Epidermal melanocyte (primary cell): ENCODE results near the gene XKR7.
"Not testable (repeated sequence)": the region's sequence is repeated elsewhere in the genome, so short reads cannot be mapped to it uniquely, and the experiment has no call there.

ENCODE experiments used
- DNase-seq: peaks from one replicate; pipeline ENCODE4 v3.0.0; 2011; ENCODE audit warnings: low spot score; ENCODE audit not compliant: insufficient read length

The XKR7 gene

DNA sequence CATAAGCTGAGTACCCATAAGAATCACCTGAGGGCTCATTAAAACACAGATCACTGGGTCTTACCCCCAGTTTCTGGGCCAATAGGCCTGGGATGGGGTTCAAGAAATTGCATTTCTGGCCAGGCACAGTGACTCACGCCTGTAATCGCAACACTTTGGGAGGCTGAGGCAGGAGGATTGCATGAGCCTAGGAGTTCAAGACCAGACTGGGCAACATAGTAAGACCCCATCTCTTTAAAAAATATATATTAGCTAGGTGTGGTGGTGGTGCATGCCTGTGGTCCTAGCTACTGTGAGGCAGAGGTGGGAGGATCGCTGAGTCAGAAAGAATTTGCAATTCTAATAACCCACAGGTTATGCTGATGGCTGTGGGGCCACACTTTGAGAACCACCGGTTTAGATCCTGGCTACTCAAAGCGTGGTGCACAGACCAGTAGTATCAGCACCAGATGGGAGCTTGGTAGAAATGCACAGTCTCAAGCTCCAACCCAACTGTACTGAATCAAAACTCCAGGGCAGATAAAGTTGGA is 44.3 kb downstream of the XKR7 start:
- no peak for DNase-seq

DNA sequence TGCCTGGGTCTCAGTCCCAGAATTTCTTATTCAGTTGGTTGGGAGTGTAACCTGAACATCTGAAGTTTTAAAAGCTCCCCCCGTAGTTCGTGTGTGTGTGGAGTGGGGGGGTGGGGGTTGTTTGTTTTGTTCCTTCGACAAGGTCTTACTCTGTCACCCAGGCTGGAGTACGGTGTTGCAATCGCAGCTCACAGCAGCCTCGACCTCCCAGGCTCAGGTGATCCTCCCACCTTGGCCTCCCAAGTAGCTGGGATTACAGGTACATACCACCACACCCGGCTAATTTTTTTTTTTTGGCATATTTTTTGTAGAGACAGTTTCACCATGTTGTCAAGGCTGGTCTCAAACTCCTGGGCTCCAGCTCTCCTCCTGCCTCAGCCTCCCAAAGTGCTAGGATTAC is 45.4 kb downstream of the XKR7 start:
- no peak for DNase-seq

GRCh38 chr20:32017711-32018251 is 49.8 kb downstream of the XKR7 start:
- no peak for DNase-seq

DNA sequence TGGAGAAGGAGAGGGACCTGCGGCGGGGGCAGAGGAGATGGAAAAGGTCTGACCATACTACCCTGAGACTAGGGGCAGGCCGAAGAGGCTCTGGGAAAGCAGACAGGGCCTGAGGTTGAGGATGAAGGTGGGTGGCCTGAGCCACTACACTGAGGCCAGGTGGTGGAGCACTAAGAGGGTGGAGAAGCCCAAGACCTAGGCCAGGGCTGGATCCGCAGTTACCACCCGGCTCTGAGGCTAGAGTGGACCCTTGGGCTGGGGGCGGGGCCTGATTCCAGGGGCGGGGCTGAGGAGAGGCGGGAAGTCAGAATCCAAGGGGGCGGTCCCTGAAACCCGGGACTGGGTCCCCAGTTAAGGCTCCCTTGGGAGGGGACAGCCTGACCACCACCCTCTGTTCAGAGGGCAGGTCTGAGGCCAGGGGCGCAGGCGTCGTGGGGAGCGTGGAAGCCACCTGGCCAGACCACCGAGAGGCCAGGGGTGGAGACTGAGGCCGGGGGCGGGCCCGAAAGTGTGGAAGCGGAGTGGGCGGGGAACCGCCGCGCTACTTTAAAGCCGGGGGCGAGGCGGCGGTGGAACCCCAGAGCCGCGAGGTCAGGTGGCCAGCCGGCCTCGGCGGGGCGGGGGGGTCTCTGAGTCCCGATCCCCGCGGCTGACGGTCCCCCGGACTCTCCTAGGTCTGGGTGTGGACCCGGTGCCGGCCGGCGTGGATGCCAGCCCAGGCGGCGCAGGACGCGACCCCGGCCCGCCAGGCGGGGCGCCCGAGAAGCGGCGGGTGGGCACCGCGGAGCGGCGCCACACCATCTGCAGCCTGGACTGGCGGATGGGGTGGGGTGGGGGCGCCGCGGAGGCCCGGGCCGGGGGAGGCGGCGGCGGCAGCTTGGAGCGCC is 50.6 kb downstream of the XKR7 start:
- no peak for DNase-seq

GRCh38 chr20:32019156-32019510 is 51.2 kb downstream of the XKR7 start:
- DNase-seq = no peak

- DNase-seq = no peak
These were observed 51.9 kb downstream of the XKR7 start for GRCh38 chr20:32019563-32020463.

- DNase-seq = no peak
These were observed 53.1 kb downstream of the XKR7 start for GRCh38 chr20:32021091-32021490.

DNA sequence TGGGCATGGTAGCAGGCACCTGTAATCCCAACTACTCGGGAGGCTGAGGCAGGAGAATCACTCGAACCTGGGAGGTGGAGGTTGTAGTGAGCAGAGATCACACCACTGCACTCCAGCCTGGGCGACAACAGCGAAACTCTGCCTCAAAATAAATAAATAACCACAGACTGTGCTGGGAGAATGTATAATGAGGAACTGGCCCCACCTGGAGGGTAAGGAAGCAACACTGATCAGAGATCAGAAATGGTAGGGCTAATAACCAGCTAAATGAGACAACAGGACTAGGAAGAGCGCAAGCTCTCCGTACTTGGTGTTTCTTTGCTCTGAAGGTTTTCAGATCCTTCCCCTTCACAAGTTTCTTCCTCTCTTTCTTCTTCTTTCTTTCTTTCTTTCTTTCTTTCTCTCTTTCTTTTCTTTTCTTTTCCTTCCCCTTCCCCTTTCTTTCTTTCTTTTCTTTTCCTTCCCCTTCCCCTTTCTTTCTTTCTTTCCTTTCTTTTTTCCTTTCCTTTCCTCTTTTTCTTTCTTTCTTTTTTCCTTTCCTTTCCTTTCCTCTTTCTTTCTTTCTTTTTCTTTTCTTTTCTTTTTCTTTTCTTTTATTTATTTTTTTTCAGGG is 56.8 kb downstream of the XKR7 start:
- no peak for DNase-seq

DNA sequence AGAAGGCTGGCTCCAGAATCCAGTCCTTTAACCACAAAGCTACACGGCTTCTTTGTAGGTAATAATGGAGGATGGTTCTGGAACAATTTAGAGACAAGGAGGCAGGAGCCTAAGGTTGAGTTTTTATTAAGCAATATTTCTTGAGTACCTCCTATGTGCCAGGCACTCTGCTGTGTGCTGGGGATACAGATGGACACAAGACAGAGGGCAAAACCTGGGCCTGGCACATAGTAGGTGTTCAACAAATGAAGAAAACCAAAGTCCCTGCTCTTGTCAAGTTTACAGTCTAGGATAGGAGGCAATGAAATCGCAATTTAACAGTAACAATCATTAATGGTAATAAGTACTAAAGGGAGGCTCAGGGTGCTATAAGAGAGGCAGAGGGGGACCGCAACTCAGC is 59.7 kb downstream of the XKR7 start:
- DNase-seq = no peak

DNA sequence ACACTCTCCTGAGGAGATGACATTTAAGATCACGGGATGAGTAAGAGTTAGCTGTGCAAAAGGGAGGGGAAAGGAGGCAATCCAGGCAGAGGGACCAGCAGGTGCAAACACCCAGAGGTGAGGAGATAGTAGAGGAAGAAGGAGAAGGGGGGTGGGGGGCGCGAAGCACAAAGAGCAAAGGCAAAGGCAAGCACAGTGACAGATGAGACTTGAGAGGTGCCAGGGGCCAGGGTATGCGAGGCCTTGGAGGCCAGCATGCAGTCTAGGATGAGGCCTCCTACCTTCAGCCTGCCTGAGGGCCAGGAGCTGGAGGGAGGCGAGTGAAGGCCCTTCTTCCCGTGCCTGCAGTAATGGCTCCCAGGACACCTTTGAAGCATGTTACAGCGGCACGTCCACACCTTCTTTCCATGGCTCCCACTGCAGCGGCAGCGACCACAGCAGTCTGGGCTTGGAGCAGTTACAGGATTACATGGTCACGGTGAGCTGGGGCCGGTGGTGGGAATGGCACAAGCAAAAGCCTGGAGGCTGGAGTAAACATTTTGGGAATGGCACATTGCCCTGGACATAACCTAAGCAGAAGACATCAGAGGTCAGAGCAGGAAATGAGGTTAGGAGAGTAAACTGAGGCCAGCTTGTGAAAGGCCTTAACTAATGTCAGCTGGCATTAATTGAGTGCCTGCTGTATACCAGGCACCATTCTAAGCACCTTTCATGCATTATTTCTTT is 60.9 kb downstream of the XKR7 start:
- DNase-seq = no peak

GRCh38 chr20:32029561-32029960 is 61.6 kb downstream of the XKR7 start:
- DNase-seq = no peak

DNA sequence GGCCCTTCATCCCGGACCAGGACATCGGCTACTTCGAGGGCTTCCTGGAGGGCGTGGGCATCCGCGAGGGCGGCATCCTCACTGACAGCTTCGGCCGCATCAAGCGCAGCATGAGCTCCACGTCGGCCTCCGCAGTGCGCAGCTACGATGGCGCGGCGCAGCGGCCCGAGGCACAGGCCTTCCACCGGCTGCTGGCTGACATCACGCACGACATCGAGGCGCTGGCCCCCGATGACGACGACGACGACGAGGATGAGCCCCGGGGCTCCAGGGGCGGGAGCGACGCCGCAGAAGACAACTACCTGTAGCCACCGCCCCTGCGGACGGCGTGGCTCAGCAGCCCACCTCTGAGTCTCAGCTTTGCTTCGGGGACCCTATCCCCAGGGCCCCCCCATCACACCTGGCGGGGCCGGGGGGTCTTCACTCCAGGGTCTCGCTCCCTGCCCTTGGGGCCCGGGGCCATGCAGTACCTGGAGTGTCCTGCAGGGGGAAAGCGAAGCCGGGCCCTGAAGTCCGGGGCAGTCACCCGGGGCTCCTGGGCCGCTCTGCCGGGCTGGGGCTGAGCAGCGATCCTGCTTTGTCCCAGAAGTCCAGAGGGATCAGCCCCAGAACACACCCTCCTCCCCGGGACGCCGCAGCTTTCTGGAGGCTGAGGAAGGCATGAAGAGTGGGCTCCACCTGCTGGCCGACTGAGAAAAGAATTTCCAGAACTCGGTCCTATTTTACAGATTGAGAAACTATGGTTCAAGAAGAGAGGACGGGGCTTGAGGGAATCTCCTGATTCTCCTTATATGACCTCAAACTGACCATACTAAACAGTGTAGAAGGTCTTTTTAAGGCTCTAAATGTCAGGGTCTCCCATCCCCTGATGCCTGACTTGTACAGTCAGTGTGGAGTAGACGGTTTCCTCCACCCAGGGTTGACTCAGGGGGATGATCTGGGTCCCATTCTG is 63.3 kb downstream of the XKR7 start:
- peak; percentile 70 for DNase-seq

DNA sequence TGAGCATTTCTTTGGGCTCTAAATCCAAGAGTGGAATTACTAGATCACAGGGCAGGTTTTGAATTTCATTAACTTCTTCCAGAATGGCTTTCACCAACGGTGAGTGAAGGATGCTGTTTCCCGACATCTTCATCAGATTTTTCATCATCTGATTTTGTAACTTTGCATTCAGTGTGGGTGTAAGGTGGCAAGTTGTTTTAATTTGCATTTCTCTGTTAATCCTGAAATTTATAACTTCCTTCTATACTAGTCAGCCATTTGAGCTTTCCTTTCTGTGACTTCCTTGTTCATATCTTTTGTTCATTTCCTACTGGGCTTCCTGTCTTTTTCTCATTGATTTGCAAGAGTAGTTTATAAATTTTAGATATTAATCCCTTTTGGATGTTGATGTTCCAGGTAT is 65.4 kb downstream of the XKR7 start:
- no peak for DNase-seq

GRCh38 chr20:32033721-32034120 is 65.8 kb downstream of the XKR7 start:
- DNase-seq = not testable (repeated sequence)

- DNase-seq = no peak
These were observed 66.9 kb downstream of the XKR7 start for GRCh38 chr20:32034581-32035425.

DNA sequence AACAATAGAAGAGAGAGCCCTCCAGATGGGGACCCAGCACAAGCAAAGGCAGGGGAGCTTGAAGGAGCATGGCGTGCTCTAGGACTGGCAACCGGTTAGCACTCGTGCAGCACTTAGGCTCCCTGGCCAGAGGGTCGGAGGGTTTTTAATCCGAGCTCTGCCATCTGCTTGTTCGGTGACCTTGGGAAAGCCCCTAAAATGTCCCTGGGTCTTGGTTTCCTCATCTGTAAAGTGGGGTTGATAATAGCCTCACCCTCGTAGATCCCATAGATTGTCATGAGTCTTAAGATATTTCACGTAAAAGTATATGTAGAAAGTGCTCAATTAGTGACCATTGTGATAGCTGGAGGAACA is 67.5 kb downstream of the XKR7 start:
- DNase-seq = no peak

- DNase-seq = no peak
These were observed 68.3 kb downstream of the XKR7 start for GRCh38 chr20:32036252-32036651.

DNA sequence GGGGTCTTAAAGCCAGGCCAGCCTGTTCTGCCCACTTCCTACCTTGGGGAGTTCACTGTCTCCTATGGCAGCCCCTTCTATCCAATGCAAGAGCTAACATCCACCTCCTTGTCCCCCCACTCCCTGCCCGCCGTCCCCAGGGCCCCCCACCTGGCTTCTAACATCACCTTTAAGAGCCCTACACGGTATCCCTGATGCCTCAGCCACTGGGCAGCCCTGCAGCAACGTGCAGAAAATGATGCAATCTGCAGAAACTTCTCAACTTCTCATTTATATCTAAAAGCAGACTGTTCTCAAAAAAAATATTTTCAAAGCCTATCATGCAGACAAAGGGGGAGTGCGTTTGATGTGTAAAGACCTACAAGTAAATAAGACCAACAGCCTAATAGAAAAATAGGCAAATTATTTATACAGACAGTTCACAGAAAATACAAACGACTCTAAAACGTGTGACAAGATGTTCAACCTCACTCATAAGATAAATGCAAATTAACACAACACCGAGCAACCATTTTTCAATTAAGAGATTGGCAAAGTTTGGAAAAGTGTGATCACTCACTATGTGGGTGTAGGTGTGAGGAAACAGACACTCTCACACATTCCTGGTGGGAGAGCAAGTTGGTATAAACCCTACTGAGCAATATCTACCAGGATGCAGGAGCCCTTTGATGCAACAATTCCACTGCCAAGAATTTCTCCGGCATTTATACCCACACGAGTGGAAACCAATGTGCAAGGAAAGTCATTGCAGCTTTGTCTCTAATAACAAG is 69.0 kb downstream of the XKR7 start:
- DNase-seq = no peak
